Neural cell (in vitro differentiated cells): ENCODE data around the gene PLPP1. TPM values are rescaled to one million over a fixed set of nuclear protein-coding genes. Genes with fewer than 3 reads are reported as not detected.

Source experiments
- H2AFZ ChIP-seq: fragments of 200-600, 300-800 bp; sonication (generic), shearing (Covaris generic); 2 replicates; pipeline ENCODE4 v1.6.0; 2014; ENCODE audit warnings: low read depth, mild to moderate bottlenecking, antibody characterized with exemption, low read length, moderate library complexity
- H3F3A ChIP-seq: fragments of 200-600 bp; shearing (Covaris generic); 2 replicates; pipeline ENCODE4 v1.6.1; 2016; ENCODE audit warnings: mild to moderate bottlenecking, moderate library complexity, mixed read lengths, antibody characterized with exemption, low read length; ENCODE audit not compliant: insufficient read depth, poor library complexity, severe bottlenecking
- H3K27ac ChIP-seq: fragments of 200-600, 300-800 bp; sonication (generic), shearing (Covaris generic); 2 replicates; pipeline ENCODE4 v1.5.1; 2014; ENCODE audit warnings: mild to moderate bottlenecking, low read length, moderate library complexity
- H3K27me3 ChIP-seq: fragments of 300-800, 200-600 bp; sonication (generic), shearing (Covaris generic); 2 replicates; pipeline ENCODE4 v1.6.0; 2014; ENCODE audit warnings: mild to moderate bottlenecking, low read depth, low read length, moderate library complexity; ENCODE audit not compliant: insufficient read depth
- H3K36me3 ChIP-seq: fragments of 300-800, 200-600 bp; sonication (generic), shearing (Covaris generic); 2 replicates; pipeline ENCODE4 v1.5.1; 2014; ENCODE audit warnings: mild to moderate bottlenecking, antibody characterized with exemption, low read length, moderate library complexity; ENCODE audit not compliant: insufficient read depth
- H3K4me2 ChIP-seq: fragments of 300-800, 200-600 bp; sonication (generic), shearing (Covaris generic); 2 replicates; pipeline ENCODE4 v1.6.0; 2014; ENCODE audit warnings: mild to moderate bottlenecking, low read length
- H3K4me3 ChIP-seq: fragments of 300-800, 200-600 bp; sonication (generic), shearing (Covaris generic); 2 replicates; pipeline ENCODE4 v1.5.1; 2014; ENCODE audit warnings: mild to moderate bottlenecking, low read length, moderate library complexity
- H3K79me2 ChIP-seq: fragments of 200-600 bp; shearing (Covaris generic); replicated peaks from 2 replicates; pipeline ENCODE4 v1.6.0; 2014; ENCODE audit warnings: mild to moderate bottlenecking, low read length, moderate library complexity; ENCODE audit not compliant: insufficient read depth
- H3K9ac ChIP-seq: fragments of 300-800, 200-600 bp; sonication (generic), shearing (Covaris generic); 2 replicates; pipeline ENCODE4 v1.6.1; 2016; ENCODE audit warnings: mild to moderate bottlenecking, low read length, mixed read lengths
- H3K9me2 ChIP-seq: fragments of 200-600 bp; shearing (Covaris generic); 2 replicates; pipeline ENCODE4 v1.6.1; 2016; ENCODE audit warnings: mild to moderate bottlenecking, low read length, mixed read lengths; ENCODE audit not compliant: insufficient read depth
- H3K9me3 ChIP-seq: fragments of 200-600, 300-800 bp; sonication (generic), shearing (Covaris generic); 2 replicates; pipeline ENCODE4 v1.6.1; 2016; ENCODE audit warnings: mild to moderate bottlenecking, mixed run types, low read length, moderate library complexity, mixed read lengths
- H4K20me1 ChIP-seq: fragments of 200-600 bp; shearing (Covaris generic); 2 replicates; pipeline ENCODE4 v1.6.1; 2016; ENCODE audit warnings: mild to moderate bottlenecking, mixed run types; ENCODE audit not compliant: insufficient read depth
- CTCF ChIP-seq: fragments of 450-650 bp; IDR thresholded peaks from 2 replicates; pipeline ENCODE4 v1.5.1; 2014; ENCODE audit warnings: antibody characterized with exemption, mild to moderate bottlenecking, moderate library complexity; ENCODE audit not compliant: poor library complexity, severe bottlenecking
- EP300 ChIP-seq: fragments of 450-650 bp; conservative IDR thresholded peaks from 2 replicates; pipeline ENCODE4 v1.6.1; 2014; ENCODE audit warnings: antibody characterized with exemption, mild to moderate bottlenecking, moderate library complexity; ENCODE audit not compliant: poor library complexity, severe bottlenecking
- EZH2 ChIP-seq: fragments of 200-600, 300-800 bp; shearing (Covaris generic), sonication (generic); IDR thresholded peaks from 2 replicates; pipeline ENCODE4 v1.6.1; 2014; ENCODE audit warnings: antibody characterized with exemption, low read length, borderline replicate concordance, mild to moderate bottlenecking; ENCODE audit not compliant: insufficient read depth, poor library complexity, severe bottlenecking
- MXI1 ChIP-seq: fragments of 450-650 bp; conservative IDR thresholded peaks from 2 replicates; pipeline ENCODE4 v1.6.1; 2014; ENCODE audit warnings: antibody characterized with exemption, mild to moderate bottlenecking; ENCODE audit not compliant: poor library complexity, severe bottlenecking
- POLR2AphosphoS5 ChIP-seq: IDR thresholded peaks from 2 replicates; pipeline ENCODE4 v1.6.1; 2012
- RAD21 ChIP-seq: fragments of 450-650 bp; conservative IDR thresholded peaks from 2 replicates; pipeline ENCODE4 v1.6.1; 2014; ENCODE audit warnings: antibody characterized with exemption, mild to moderate bottlenecking, moderate library complexity
- REST ChIP-seq: IDR thresholded peaks from 2 replicates; pipeline ENCODE4 v1.6.1; 2012; ENCODE audit warnings: borderline replicate concordance
- SMC3 ChIP-seq: fragments of 450-650 bp; conservative IDR thresholded peaks from 2 replicates; pipeline ENCODE4 v1.6.1; 2014; ENCODE audit warnings: antibody characterized with exemption, mild to moderate bottlenecking, moderate library complexity; ENCODE audit not compliant: poor library complexity
- TAF1 ChIP-seq: IDR thresholded peaks from 2 replicates; pipeline ENCODE4 v1.6.1; 2012; ENCODE audit warnings: low read depth
- polyA plus RNA-seq: library from polyadenylated mRNA; depleted of rRNA; stranded (reverse); fragments of >200 nt; gene quantifications from 2 replicates; pipeline ENCODE4 v1.2.3, GENCODE V29; 2014

The PLPP1 gene
- polyA plus RNA-seq, 1 donor from 2014 or later = 33.9 TPM

- Histone ChIP-seq H3K4me3 (no peak overlapping the region), H3K36me3 (peaks cover 3% of the 10 kb centered on the region), H3F3A (no peaks in the 10 kb centered on the region), H3K27ac (no peak overlapping the region), H2AFZ (no peak overlapping the region), H3K4me2 (no peak overlapping the region), H3K9me2 (no peaks in the 10 kb centered on the region), H3K9ac (no peak overlapping the region), H3K27me3 (no peaks in the 10 kb centered on the region), H3K9me3 (no peaks in the 10 kb centered on the region), H3K79me2 (no peaks in the 10 kb centered on the region), H4K20me1 (no peaks in the 10 kb centered on the region)
- TF ChIP-seq SMC3 (no peak), CTCF (no peak), EZH2 (no peak), EP300 (no peak), RAD21 (no peak), TAF1 (no peak), POLR2AphosphoS5 (no peak), REST (no peak), MXI1 (no peak)
Measured at GRCh38 chr5:55469839-55470238, 64.9 kb downstream of the PLPP1 start.

GRCh38 chr5:55467862-55468551 is 66.8 kb downstream of the PLPP1 start:
- TF ChIP-seq RAD21 = no peak
- TF ChIP-seq POLR2AphosphoS5 = no peak
- TF ChIP-seq TAF1 = no peak
- no peak for TF ChIP-seq EP300
- Histone ChIP-seq H3K4me3 (no peak overlapping the region), H4K20me1 (no peaks in the 10 kb centered on the region), H3K9me2 (no peaks in the 10 kb centered on the region), H3K4me2 (no peak overlapping the region), H3K36me3 (peaks cover 3% of the 10 kb centered on the region), H2AFZ (no peak overlapping the region), H3K79me2 (no peaks in the 10 kb centered on the region), H3F3A (no peaks in the 10 kb centered on the region), H3K9me3 (no peaks in the 10 kb centered on the region), H3K9ac (no peak overlapping the region), H3K27me3 (no peaks in the 10 kb centered on the region), H3K27ac (no peak overlapping the region)
